Measurements from ENCODE around the gene CYP2S1. TPM values are rescaled to one million over a fixed set of nuclear protein-coding genes. Genes with fewer than 3 reads are reported as not detected.

The CYP2S1 gene
- total and polyA plus RNA-seq, 9 of the 15 experiments (the other 6 are each of a cell fraction or from before 2014, with no cell fraction given): 0.07 to 1.9 (median 0.41) TPM

- TF ChIP-seq ATF6 (CRISPR knock-in tag; IDR thresholded peaks at IDR 0.05): no peak
- no peak for TF ChIP-seq PHF20 (IDR thresholded peaks at IDR 0.05; ENCODE audit: partially characterized antibody)
- TF ChIP-seq, protein P1, sequence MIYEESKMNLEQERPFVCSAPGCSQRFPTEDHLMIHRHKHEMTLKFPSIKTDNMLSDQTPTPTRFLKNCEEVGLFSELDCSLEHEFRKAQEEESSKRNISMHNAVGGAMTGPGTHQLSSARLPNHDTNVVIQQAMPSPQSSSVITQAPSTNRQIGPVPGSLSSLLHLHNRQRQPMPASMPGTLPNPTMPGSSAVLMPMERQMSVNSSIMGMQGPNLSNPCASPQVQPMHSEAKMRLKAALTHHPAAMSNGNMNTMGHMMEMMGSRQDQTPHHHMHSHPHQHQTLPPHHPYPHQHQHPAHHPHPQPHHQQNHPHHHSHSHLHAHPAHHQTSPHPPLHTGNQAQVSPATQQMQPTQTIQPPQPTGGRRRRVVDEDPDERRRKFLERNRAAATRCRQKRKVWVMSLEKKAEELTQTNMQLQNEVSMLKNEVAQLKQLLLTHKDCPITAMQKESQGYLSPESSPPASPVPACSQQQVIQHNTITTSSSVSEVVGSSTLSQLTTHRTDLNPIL (CRISPR knock-in tag; IDR thresholded peaks at IDR 0.05): no peak
- TF ChIP-seq, protein P2, sequence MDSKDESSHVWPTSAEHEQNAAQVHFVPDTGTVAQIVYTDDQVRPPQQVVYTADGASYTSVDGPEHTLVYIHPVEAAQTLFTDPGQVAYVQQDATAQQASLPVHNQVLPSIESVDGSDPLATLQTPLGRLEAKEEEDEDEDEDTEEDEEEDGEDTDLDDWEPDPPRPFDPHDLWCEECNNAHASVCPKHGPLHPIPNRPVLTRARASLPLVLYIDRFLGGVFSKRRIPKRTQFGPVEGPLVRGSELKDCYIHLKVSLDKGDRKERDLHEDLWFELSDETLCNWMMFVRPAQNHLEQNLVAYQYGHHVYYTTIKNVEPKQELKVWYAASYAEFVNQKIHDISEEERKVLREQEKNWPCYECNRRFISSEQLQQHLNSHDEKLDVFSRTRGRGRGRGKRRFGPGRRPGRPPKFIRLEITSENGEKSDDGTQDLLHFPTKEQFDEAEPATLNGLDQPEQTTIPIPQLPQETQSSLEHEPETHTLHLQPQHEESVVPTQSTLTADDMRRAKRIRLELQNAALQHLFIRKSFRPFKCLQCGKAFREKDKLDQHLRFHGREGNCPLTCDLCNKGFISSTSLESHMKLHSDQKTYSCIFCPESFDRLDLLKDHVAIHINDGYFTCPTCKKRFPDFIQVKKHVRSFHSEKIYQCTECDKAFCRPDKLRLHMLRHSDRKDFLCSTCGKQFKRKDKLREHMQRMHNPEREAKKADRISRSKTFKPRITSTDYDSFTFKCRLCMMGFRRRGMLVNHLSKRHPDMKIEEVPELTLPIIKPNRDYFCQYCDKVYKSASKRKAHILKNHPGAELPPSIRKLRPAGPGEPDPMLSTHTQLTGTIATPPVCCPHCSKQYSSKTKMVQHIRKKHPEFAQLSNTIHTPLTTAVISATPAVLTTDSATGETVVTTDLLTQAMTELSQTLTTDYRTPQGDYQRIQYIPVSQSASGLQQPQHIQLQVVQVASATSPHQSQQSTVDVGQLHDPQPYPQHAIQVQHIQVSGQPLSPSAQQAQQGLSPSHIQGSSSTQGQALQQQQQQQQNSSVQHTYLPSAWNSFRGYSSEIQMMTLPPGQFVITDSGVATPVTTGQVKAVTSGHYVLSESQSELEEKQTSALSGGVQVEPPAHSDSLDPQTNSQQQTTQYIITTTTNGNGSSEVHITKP (IDR thresholded peaks at IDR 0.05; ENCODE audit: partially characterized antibody): peak; percentile 44
- no peak for TF ChIP-seq MEIS2 (IDR thresholded peaks at IDR 0.05; ENCODE audit: partially characterized antibody)
- TF ChIP-seq ZEB2 (IDR thresholded peaks at IDR 0.05): no peak
- TF ChIP-seq TARDBP (IDR thresholded peaks at IDR 0.05): no peak
- no peak for TF ChIP-seq NFIC (IDR thresholded peaks at IDR 0.05)
- peak; percentile 64 for TF ChIP-seq ATF3 (IDR thresholded peaks at IDR 0.05)
- no peak for TF ChIP-seq ATF3 (CRISPR knock-in tag; conservative IDR thresholded peaks at IDR 0.05)
- TF ChIP-seq, protein P3, sequence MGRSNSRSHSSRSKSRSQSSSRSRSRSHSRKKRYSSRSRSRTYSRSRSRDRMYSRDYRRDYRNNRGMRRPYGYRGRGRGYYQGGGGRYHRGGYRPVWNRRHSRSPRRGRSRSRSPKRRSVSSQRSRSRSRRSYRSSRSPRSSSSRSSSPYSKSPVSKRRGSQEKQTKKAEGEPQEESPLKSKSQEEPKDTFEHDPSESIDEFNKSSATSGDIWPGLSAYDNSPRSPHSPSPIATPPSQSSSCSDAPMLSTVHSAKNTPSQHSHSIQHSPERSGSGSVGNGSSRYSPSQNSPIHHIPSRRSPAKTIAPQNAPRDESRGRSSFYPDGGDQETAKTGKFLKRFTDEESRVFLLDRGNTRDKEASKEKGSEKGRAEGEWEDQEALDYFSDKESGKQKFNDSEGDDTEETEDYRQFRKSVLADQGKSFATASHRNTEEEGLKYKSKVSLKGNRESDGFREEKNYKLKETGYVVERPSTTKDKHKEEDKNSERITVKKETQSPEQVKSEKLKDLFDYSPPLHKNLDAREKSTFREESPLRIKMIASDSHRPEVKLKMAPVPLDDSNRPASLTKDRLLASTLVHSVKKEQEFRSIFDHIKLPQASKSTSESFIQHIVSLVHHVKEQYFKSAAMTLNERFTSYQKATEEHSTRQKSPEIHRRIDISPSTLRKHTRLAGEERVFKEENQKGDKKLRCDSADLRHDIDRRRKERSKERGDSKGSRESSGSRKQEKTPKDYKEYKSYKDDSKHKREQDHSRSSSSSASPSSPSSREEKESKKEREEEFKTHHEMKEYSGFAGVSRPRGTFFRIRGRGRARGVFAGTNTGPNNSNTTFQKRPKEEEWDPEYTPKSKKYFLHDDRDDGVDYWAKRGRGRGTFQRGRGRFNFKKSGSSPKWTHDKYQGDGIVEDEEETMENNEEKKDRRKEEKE (IDR thresholded peaks at IDR 0.05; ENCODE audit: borderline replicate concordance in 1 of 2, control insufficient read depth in 1 of 2, low read depth in 2 of 2, low read length in 1 of 2): no peak
- TF ChIP-seq ZNF717 (CRISPR knock-in tag; IDR thresholded peaks at IDR 0.05): no peak
Observed at GRCh38 chr19:41223431-41224234, 30.6 kb downstream of the CYP2S1 start (continued).
